GM12892 (cell line): ENCODE results near the gene GALNT13.

ENCODE experiments used
- POLR2A ChIP-seq: IDR thresholded peaks from 2 replicates; pipeline ENCODE4 v1.6.1; 2011; ENCODE audit warnings: low read depth, low read length, control low read depth
- TAF1 ChIP-seq: IDR thresholded peaks from 2 replicates; pipeline ENCODE4 v1.6.1; 2011; ENCODE audit warnings: low read depth, mild to moderate bottlenecking, control low read depth, low read length, borderline replicate concordance

DNA sequence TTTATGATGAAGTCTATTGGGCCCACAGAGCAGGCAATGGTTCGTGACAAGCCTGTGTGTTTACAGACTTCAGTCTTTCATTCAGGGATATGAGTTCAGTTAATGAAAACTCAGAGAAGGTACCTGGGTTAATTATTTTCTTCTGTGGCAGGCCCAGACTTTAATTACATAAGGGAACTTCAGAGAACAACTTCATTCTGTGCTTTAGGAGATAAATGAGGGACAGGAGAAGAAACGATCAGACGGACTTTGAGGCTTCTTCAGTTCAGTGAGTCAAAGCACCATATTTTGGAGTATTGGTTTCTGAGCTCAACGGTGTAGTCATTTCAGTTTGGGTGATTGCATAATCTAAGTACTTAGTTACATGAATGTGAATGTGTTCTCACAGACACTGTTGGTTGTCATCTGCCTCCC is 623.7 kb downstream of the GALNT13 start:
- TF ChIP-seq POLR2A (no peak), TAF1 (no peak)
